ENCODE data around the gene MAN1A1.
"Not testable (repeated sequence)": the region's sequence is repeated elsewhere in the genome, so short reads cannot be mapped to it uniquely, and the experiment has no call there.

The MAN1A1 gene

DNA sequence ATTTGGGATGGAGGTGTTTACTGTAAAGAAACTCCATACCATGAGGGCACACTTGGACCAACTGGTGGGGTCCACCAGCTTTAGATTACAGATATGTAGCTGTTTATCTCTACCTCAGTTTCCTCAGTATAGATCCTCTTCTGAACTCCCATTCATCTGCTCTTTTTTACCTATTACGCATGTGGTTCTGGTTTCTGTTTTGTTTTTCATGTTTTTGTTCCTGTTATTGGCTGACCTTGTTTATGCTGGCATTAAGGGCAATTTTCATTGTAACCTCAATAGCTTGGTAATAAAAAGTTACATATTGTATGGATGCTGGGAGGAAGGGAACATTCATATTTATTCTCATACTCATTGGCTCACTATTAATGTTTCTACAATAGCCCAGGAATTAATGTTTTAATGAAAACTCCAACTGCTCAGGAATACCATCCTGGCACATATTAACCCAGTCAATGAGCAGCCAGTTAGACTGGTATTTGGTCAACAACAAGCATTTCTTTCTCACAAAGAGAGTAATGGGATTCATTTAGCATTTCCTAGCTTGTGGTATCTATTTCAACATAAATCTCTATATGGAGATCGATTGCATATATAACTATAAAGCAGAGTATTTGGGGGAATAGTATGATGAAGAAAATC, 187.3 kb downstream of the MAN1A1 start:
- DNase-seq, result no peak

DNA sequence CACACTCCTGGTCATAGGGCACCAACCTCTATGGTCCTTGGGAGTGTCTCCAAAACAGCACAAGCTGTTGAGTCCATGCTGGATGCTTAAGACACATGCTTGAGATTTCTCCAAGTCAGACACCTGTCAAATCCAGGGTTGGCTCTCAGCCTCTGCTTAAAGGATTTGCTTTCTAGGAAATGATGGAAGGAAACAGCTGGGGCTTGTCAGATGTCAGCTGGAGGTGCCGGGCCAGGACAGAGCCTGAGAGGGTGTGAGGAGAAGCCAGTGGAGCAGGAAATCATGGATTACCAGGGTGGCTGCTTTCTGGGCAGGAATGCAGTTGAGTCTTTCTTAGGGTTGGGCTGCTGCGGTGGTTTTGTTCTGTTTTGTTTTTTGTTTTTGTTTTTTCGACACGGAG, 188.1 kb downstream of the MAN1A1 start:
- DNase-seq, result no peak

DNA sequence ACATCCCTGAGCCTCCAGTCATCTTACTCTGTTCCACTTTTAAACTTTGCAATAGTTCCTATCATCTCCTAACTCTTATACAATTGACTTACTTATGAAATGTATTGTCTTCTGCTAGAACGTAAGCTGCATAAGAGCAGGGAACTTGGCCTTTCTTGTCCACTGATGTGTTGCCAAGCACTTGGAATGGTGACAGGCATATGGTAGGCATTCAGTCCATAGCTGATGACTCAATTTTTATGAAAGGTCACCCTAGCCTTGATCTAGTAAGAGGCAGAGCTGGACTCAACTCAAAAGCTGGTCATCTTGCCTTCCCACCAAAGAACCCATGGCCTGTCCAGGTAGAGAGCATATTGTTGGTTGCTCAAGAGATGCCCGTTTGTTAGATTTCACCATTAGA, 188.7 kb downstream of the MAN1A1 start:
- DNase-seq, result no peak

DNA sequence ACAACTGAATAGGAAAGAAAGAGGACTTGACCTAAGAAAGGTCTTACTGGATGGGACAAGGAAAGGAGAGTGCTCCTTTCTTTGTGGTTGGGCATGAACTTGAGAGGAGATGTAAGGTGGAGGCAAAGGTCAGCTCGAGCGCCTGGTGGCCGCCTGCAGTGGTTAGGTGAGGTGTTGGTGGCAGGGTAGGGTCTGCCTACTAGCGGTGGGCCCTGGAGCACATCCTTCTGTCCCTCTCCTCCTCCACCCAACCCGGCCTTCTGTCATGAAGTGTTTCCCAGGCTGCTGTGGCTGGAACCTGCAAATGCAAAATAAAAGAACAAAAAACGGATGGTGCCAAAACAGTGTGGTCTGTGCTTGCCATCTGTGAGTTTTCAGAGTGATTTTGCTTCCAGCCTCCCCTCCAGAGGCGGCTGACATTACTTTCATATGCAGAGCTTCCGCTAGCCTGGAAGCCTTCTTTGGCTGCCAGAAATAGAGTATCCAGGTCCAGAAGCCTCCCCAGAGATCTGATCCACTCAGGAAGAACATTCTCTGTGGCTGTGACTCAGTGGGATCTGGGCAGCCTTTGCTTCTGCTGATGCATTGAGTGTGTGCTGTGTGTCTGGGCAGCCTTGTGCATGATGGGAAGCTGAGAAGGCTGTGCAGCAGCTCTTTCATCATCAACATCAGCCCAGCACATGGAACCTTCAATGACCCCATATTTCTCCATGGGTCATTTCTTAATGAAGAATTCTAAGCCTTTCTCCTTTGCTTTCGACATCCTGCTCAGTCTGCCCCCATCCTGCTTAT, 191.3 kb downstream of the MAN1A1 start:
- no peak for DNase-seq

DNA sequence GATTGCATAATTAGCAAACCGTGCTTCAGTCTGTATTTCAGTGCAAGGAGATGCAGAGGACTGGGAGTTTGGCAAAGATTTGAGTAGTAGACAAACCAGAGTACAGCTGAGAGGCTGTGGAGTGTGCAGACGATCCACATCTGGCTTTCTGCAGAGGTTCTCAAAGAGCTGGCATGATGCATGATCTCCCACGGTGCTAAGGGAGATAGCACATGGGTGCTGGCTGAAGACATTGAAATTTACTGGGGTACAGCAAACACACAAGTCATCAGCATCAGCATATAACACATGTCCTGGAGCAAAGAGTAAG, 192.1 kb downstream of the MAN1A1 start:
- DNase-seq, result no peak

DNA sequence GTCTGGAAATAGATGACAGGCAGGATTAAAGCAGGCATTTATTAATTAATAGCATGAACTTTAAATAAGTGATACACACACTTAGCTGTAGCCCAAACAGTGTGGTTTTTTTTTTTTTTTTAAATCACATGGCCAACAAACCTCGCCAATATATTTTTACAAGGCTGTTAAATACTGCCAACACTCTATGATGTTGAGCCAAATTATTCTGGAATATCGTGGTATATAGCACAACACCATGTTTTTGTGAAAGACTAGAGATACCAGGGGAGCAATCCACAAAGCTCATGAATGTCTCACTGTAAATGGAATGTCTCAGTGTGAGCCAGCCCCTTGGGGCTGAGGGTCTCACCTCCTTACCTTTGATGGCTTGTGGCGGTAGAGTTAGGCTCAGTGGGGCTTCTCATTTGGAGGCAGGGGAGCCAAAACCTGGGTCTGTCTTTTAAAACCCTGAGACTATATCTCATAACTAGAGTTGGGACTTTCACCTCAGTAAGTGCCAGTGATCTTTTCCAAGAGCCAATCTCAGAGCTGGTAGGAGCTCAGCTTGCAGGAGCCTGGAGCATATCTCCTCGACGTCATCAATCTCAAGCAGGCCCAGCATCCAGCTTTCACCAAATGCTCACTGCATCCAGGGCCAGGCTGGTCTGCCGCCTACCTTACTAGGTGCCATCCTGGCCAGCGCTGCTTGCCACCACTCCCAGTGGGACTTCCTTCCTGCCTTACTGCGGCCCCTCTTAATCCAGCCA, 192.6 kb downstream of the MAN1A1 start:
- DNase-seq, result no peak

DNA sequence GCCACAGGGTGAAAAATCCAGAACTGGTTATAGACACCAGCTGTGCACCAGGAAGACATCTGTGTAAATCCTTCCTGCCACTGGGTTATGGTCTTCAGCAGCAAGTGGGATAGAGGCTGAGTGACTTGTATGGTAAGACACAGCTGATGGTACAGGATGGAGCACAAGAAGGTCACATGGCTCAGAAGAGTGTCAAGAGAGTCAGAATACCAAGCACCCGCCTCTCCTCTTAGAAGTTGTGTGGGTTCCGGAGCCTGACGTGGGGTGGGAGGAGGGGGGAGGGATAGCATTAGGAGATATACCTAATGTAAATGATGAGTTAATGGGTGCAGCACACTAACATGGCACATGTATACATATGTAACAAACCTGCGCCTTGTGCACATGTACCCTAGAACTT, 193.5 kb downstream of the MAN1A1 start:
- not testable (repeated sequence) for DNase-seq

DNA sequence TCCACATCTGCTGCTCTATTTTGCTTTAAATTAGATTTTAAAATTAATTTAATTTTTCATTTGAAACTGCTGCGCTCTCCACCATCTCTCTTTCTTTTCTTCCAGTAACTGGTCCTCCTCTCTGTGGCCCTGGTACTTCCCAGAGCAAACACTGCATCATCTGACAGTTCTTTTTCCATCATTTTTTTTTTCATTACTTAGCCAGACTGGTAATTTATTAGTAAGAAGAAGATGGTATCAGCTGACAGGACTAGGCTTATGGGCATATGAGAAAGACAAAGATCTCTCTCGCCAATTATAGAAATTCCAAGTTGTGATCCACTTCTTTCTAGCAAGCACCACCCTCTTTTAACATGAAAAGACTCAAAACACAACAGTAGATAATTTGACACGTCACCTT, 197.4 kb downstream of the MAN1A1 start:
- no peak for DNase-seq

DNA sequence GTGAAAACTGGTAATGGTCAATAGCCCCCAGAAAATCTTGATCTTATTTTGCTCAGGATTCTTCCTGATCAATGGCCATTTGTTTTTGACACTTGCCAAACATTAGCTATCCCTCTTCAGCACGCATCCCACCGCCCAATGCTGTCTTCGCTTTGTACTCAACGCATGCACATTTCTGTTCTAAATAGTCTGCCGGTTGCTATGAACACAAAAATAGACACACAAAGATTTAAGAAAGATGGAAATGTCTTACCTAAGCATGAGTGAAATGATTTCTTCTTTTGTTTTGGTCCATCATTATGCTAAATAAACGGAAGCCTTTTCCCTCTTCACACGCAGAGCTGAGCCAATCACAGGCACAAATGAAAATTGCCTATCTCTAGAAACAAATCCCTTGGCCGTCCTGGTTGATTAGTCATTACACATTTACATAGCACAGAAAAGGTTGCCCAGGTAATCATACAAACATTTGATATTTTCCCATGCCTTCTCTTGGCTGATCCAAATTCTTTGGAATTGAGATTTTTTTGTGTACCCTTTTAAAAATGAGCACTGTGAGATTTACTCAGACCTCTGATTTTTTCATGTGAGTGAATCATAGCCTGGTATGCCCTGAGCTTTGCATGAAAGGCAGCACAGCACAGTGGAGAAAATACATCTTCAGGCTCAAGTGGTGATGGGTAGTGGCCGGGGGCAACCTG, 200.6 kb downstream of the MAN1A1 start:
- DNase-seq, result no peak

DNA sequence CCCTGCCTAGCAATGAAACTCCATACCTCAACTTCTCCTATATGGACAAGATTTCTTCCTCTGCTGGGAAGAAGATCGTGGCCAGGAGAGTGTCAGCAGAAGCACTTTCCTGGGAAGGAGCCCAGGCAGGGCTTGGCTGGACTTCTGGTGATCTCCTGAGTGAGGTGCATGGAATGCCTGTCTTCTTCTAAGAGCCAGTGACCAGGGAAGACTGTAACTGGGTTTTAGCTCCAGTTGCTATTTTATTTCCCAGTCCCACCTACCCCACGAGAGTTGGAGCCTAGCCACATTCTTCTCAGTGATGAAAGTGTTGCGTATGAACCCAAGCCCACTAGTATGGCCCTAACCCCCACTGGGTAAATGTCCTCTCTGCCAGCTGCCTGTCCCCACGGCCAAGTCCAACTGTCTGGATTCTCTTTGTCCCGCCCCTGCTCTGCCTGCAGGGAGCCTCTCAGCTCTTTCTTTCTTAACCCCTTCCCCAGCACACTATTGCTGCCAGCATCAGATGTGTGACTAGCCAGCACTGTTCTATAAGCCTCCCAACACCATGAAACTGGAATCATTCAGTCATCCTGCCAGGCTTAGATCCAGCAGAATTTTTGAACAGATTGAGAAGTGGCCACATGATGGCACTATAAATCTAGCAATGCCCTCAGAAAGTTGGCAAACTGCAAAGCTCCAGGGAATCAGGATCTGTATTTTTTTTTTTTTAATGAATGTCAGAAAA, 201.3 kb downstream of the MAN1A1 start:
- peak; percentile 9 for DNase-seq

DNA sequence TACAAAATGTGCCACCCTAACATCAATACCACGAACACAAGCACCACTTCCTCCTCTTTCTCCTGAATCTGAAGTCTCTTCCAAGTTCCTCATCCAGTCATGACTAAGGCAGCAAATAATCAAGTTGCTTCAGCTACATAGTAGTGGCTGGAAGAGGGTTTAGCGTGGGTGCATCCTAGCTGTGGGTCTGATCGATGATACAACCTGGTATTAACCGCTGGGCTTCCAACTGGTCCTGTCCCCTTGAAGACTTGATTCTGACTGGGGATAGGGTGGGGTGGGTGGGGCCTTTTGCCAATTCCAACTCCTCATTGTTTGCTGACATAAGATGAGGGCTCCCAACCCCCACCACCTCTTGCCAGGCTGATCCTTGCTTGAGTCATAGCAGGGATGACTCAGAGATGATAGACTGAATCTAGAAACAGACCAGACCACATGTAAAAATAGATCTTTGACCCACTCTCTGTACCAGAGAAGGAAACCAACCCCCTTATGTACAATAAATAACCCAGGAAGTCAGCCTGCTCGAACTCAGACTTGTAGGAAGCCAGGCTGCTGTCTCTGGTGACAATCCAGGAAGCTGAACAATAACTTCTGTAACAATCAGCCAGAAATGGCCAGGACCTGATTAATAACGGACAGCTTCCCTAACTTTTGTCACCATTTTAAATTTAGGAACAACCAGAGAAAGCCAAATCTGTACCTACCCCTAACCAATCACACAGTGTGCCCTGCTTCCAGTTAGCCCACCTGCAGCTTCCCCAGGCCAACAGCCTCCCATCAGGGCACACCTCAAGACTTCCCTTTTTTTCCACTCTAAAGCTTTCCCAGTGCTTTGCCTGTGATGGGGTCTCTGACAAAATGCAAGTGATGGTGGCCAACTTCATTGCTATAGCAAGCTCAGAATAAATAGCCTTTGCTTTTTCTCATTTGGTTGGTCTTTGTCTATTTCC, 202.2 kb downstream of the MAN1A1 start:
- DNase-seq, result no peak

DNA sequence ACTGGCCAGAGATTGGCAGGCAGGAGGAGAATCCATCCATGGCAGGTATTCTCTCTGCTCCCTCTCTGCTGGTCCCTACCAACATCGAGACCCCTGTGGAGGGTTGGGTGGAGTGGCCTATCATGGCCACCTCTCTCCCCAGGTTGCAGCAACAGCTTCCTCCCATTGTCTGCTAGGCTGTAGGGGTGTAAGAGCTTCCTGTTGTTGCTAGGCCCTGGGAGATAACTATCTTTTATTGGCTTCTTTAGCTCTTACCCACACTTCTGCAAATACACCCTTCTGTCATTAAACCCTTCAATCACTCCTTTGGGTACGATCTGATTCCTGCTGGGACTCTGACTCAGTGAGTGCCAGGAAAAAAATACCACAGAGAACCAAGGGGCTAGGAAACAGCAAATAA, 204.4 kb downstream of the MAN1A1 start:
- no peak for DNase-seq

DNA sequence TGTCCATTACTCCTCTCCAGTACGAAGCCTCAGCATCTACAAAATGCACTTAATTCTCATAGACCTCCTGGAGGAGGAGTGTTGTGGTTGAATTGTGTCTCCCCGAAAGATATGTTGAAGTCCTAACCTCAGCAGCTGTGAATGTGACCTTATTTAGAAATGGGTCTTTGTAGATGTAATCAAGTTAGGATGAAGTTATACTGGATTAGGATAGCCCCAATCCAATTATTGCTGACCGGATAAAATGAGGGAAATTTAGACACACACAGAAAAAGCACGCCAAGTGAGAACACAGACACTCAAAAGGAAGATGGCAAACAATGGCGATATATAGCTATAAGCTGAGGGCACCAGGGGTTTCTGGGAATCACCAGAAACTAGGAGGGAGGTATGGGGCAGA, 206.9 kb downstream of the MAN1A1 start:
- DNase-seq, result no peak

DNA sequence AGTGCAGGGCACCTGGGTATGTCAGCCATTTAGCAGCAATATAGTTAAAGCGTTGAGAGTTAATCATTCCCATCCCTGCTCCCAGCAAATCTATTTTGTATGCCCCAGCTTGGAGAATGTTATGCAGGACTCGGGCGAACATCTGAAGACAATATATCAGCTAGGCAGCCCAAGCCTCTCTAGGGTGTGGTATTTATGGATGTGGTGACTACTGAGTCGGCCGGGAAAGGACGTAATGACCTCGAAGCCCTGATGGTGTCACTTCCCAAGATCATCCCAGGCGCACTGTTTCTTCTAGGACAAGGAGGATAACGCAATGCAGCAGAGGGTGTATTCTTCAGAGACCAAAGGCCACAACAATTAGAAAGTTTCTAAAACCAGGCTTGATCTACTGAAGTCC, 207.5 kb downstream of the MAN1A1 start:
- no peak for DNase-seq

DNA sequence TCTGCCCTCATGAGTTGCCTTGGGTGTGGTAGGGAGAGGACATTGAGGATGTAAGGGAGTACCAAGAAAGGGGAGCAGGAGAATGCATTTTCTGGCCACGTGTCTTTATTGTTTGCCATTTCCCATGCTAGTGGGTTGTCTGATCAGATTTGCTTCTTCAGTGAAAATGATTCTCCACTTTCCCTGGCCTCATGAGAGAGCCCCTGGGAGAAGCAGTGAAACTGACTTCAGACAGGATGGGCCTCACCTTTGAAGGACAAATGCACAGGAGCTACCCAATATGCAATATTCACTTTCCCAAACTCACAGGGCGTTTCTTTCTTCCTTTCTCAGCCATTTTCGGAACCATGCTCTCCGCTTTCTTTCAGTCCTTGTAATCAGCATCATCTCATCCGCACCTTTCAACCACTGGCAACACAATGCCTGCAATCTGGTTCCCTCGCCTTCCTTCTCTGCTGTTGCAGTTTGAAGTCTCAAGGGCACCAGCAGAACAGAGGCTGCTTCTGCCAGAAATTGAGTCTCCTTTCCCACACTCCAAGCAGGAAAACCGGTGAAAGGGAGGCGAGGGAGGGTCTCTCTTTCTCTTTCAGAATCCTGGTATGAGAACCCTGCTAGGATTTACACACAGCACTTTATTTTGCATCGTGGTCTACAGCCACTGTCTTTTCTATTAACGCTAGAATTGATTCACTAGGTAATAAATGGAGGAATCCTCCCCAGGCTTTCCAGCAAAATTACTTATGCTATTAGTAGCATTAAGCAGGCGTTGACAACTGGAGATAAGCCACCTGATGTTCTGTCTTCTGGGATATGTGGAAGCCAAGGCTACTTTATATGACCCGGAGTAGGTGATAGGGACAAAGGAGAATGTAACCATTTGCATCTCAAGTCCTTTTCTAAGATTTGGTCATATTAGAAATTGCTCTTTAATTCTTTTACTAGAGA, 209.1 kb downstream of the MAN1A1 start:
- no peak for DNase-seq

DNA sequence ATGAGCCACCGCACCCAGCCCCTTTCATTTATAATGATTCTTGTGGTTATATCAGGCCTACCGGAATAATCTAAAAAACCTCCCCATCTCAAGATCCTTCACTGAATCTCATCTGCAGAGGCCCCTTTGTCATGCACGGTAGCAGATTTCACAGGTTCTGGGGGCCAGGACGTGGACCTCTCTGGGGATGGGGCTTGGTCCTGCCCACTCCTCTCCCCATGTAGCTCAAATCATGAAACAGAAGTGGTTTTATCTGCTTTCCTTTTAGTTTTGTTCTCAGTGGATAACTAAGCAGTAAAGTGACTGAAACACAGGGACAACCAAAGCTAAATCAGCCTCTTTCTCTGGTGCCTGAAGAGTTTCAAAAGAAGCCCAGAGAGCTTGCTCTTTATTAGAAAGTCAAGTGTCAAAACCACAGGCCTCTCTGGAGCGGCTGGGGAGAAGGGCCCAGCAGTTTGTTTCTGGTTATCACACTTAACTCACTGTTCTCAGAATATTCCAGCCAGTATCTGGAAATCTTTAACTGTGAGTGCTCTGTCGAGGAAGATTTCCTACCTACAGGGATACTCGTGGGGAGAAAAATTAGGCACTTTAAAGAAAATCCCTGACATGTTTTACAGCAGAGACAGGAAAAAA, 210.5 kb downstream of the MAN1A1 start:
- DNase-seq, result no peak

DNA sequence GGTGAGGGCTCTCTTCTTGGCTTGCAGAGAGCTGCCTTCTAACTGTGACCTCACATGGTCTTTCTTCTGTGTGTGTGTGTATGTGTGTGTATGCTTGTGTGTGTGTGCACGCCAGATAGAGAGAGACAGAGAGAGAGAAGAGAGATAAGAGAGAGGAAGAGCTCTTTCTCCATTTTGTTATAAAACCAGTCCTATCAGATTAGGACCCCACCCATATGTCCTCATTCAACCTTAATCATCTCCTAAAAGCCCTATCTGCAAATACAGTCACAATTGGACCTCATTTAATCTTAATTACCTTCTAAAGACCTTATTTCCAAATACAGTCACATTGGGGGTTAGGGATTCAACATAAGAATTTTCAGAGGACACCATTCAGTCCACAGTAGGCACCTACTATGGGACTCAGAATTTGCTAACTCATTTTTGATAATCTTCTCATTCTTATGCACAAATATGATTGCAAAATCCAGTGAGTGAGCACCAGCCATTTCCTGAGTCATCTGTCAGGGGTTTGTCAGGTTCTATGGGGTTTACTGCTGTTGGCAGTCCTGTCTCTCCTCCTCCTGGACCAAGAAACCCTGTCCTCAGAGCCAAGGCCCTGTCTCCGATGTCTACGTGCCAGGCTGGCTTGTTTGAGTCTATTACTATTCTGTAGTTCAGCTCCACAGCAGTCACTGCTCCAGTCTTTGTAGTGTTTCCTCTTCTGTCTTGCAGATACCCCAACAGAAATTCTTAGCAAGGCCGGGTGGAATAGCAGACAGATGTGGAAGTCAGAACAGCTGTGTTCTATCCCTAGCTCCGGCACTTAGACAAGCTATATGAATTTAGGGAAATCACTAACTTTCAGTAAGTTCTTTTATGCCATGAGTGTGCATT, 212.1 kb downstream of the MAN1A1 start:
- no peak for DNase-seq

DNA sequence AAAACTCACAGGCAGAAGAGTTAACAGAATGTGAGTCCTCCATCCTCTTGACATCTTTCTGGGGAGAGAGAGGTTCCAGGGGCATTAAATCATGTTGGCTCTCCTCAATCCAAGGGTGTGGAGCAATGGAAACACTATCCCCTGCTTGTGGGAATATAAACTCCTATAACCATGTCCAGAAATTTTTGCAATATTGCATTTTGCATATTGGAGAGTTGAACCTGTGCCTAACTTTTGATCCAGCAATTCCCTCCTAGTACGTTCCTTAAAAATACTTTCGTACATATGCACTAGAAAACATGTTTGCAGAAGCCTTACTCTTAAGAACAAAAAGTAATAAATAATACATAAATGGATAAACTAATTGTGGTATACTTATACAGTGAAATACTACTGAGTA, 214.8 kb downstream of the MAN1A1 start:
- DNase-seq, result no peak

DNA sequence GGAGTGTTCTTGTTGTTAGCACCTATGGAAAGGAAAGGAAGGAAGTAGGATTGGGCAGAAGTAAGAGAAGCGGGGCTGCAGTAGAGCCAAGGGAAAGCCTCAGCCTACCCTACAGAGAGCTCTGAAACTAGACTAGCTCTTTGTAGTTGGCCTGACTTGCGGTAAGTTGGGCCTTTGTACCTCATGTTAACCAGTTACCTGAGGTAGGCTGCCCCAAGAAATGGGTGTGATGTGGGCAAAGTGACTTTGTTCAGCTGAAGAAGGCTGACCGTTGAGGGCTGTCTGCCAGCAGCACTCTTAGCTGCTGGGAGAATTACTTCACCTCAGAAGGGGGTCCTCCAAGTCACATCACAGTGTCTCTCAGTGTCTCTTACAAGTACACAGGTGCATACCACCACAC, 216.2 kb downstream of the MAN1A1 start:
- DNase-seq, result no peak
